Esophagus muscularis mucosa (tissue), 4 donors: ENCODE results near the gene PKDCC. TPM values are rescaled to one million over a fixed set of nuclear protein-coding genes. Genes with fewer than 3 reads are reported as not detected.

Source experiments
- DNase-seq: peaks from one replicate; pipeline ENCODE4 v3.0.0-alpha.2; 2017; ENCODE audit errors: extremely low spot score
- H3K27ac ChIP-seq, 4 donors: fragments of 200-600 bp; sonication (generic); replicated peaks in 1 of 4; 1 replicate in 3 of 4; 2 replicates in 1 of 4; pipeline ENCODE4 v1.5.1; 2016 to 2019; ENCODE audit warnings: mild to moderate bottlenecking in 1 of 4
- H3K27me3 ChIP-seq, 4 donors: fragments of 200-600 bp; sonication (generic); one replicate each; pipeline versions ENCODE4 v1.5.1 to v1.6.0; 2016 to 2019
- H3K36me3 ChIP-seq, 4 donors: fragments of 200-600 bp; sonication (generic); one replicate each; pipeline ENCODE4 v1.5.1; 2016 to 2019
- H3K4me1 ChIP-seq, 4 donors: fragments of 200-600 bp; sonication (generic); one replicate each; pipeline ENCODE4 v1.5.1; 2016 to 2019
- H3K4me3 ChIP-seq, 4 donors: fragments of 200-600 bp; sonication (generic); 1 replicate in 2 of 4; 2 replicates in 2 of 4; pipeline ENCODE4 v1.5.1; 2016 to 2019; ENCODE audit warnings: mild to moderate bottlenecking in 4 of 4, moderate library complexity in 1 of 4
- H3K9me3 ChIP-seq, 4 donors: fragments of 200-600 bp; sonication (generic); 1 replicate in 3 of 4; 2 replicates in 1 of 4; pipeline ENCODE4 v1.5.1; 2016 to 2019
- EP300 ChIP-seq: sonication (generic); formaldehyde crosslinking; IDR thresholded peaks from one replicate; pipeline ENCODE4 v1.6.1; 2017; ENCODE audit warnings: antibody characterized with exemption
- POLR2A ChIP-seq: fragments of 450-650 bp; IDR thresholded peaks from one replicate; pipeline ENCODE4 v1.6.1; 2017; ENCODE audit warnings: antibody characterized with exemption, moderate library complexity, mild to moderate bottlenecking, low read depth
- POLR2AphosphoS5 ChIP-seq, 2 donors: sonication (generic); formaldehyde crosslinking; IDR thresholded peaks; one replicate each; pipeline ENCODE4 v1.6.1; 2017; ENCODE audit warnings: antibody characterized with exemption in 2 of 2
- WGBS: methylation state at CpG from one replicate; pipeline ENCODE4 v1.1.5; 2018; 5-methylcytosine and 5-hydroxymethylcytosine counted together
- intact Hi-C: fragments of 100-400 bp; cut with DNase I; formaldehyde crosslinking; loops from one replicate; pipeline ENCODE4 v1.15.1; 2023
- total RNA-seq, 4 donors: library from RNA; depleted of rRNA; stranded (reverse); fragments of >200 nt; gene quantifications; one replicate each; pipeline versions ENCODE4 v1.1.0 to v1.2.1, GENCODE V29; 2016
- TF ChIP-seq, protein P1 (sequence below), 3 experiments: fragments of 200-600 bp in 2 of 3; fragments of 450-650 bp in 1 of 3; sonication (generic) in 2 of 3; IDR thresholded peaks; one replicate each; pipeline ENCODE4 v1.5.1; 2017 to 2019; ENCODE audit warnings: antibody characterized with exemption in 3 of 3, mild to moderate bottlenecking in 2 of 3, moderate library complexity in 1 of 3

Gene PKDCC
- total RNA-seq, 4 donors from 2014 or later: 102 to 290 (median 208) TPM

- 90% methylated on average over 5 of the region's 5 CpGs for WGBS
- peaks cover 18 to 26% (median 25%) of the 10 kb centered on the region in 4 donors for H3K4me1 ChIP-seq
- no peaks in the 10 kb centered on the region for H3K9me3 ChIP-seq
- no peak for DNase-seq
- H3K36me3 ChIP-seq: no peaks in the 10 kb centered on the region
- H3K4me3 ChIP-seq: no peak overlapping the region
- H3K27ac ChIP-seq: no peak overlapping the region
- TF ChIP-seq POLR2AphosphoS5 (IDR thresholded peaks at IDR 0.05) (no peak), EP300 (no peak), POLR2A (no peak)
- TF ChIP-seq, protein P1, sequence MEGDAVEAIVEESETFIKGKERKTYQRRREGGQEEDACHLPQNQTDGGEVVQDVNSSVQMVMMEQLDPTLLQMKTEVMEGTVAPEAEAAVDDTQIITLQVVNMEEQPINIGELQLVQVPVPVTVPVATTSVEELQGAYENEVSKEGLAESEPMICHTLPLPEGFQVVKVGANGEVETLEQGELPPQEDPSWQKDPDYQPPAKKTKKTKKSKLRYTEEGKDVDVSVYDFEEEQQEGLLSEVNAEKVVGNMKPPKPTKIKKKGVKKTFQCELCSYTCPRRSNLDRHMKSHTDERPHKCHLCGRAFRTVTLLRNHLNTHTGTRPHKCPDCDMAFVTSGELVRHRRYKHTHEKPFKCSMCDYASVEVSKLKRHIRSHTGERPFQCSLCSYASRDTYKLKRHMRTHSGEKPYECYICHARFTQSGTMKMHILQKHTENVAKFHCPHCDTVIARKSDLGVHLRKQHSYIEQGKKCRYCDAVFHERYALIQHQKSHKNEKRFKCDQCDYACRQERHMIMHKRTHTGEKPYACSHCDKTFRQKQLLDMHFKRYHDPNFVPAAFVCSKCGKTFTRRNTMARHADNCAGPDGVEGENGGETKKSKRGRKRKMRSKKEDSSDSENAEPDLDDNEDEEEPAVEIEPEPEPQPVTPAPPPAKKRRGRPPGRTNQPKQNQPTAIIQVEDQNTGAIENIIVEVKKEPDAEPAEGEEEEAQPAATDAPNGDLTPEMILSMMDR (IDR thresholded peaks at IDR 0.05): no peak
- intact Hi-C loops: no loop called here
- H3K27me3 ChIP-seq: no peaks in the 10 kb centered on the region
Observed at GRCh38 chr2:42104621-42105020, 56.8 kb downstream of the PKDCC start.

- Histone ChIP-seq H3K9me3 (no peaks in the 10 kb centered on the region), H3K4me1 (peaks cover 21 to 34% (median 31%) of the 10 kb centered on the region in 4 donors), H3K27me3 (no peaks in the 10 kb centered on the region), H3K36me3 (no peaks in the 10 kb centered on the region), H3K4me3 (no peak overlapping the region), H3K27ac (peak overlapping the region; percentile 15 to 40 (median 32))
- no peak for DNase-seq
- 76% methylated on average over 14 of the region's 14 CpGs for WGBS
- intact Hi-C loops: no loop called here
- TF ChIP-seq, protein P1 (IDR thresholded peaks at IDR 0.05): no peak
- TF ChIP-seq POLR2AphosphoS5 (IDR thresholded peaks at IDR 0.05): peak in 1 of 2 donors; percentile 14
Observed at GRCh38 chr2:42105330-42106256, 57.8 kb downstream of the PKDCC start.

- DNase-seq: no peak
- 74% methylated on average over 10 of the region's 10 CpGs for WGBS
- H3K9me3 ChIP-seq: no peaks in the 10 kb centered on the region
- intact Hi-C loops: no loop called here
- H3K27me3 ChIP-seq: no peaks in the 10 kb centered on the region
- H3K4me3 ChIP-seq: no peak overlapping the region
- peaks cover 21 to 33% (median 29%) of the 10 kb centered on the region in 4 donors for H3K4me1 ChIP-seq
- H3K36me3 ChIP-seq: no peaks in the 10 kb centered on the region
- no peak for TF ChIP-seq EP300
- no peak for TF ChIP-seq POLR2A
- TF ChIP-seq, protein P1 (IDR thresholded peaks at IDR 0.05): no peak
- no peak for TF ChIP-seq POLR2AphosphoS5 (IDR thresholded peaks at IDR 0.05)
- H3K27ac ChIP-seq: peak overlapping the region in 2 of 4 donors; percentile 15 to 30
Observed at GRCh38 chr2:42106257-42106816, 58.5 kb downstream of the PKDCC start.

DNA sequence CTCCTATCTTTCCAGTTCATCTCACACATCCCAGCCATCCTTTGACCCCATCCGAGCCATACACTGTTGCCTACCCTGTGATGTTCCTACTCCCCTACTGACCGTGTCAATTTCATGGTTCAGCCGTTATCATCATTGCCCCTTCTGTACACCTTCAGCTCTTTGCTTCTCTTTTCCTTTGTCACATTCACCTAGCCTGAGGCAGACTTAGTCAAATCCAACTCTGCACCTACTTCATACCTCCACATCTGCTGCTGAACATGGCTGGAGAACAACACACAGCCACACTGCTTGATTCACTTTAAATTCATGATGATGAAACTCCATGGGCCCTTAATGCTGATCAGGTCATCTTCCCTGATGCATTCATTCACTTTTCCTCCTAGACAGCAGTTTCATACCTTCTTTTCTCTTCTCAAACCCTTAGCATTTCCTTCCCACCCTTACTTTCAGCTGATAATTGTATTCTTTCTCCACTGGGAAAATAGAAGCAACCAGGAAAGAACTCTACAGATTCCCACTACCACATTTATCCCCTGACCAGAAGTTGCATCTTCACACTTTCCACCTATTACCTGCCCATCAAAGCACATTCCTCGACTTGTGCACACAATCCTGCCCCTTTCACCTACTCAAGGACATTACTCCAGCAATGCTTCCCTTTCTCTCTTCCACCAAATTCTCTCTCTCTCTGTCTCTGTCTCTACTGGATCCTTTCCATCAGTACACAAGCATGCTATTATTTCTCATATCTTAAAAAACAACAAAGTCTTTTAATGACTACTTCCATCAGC is 59.6 kb downstream of the PKDCC start:
- Histone ChIP-seq H3K36me3 (no peaks in the 10 kb centered on the region), H3K4me3 (no peak overlapping the region), H3K9me3 (no peaks in the 10 kb centered on the region), H3K27ac (no peak overlapping the region), H3K4me1 (peaks cover 10 to 22% (median 18%) of the 10 kb centered on the region in 4 donors), H3K27me3 (no peaks in the 10 kb centered on the region)
- TF ChIP-seq POLR2AphosphoS5 (IDR thresholded peaks at IDR 0.05) (no peak), EP300 (no peak), POLR2A (no peak)
- TF ChIP-seq, protein P1 (IDR thresholded peaks at IDR 0.05): no peak
- intact Hi-C loops: no loop called here
- 94% methylated on average over 4 of the region's 4 CpGs for WGBS
- DNase-seq: no peak

Other genes starting within 250 kb of the PKDCC start
- 10 to 100 TPM; 14.5 to 23.2 (median 17.8) TPM for gene EML4, start 121.3 kb downstream of the PKDCC start, total RNA-seq